ENCODE results near the gene KIAA1755.

KIAA1755 gene

GRCh38 chr20:38178581-38178980, 82.0 kb downstream of the KIAA1755 start:
- Histone ChIP-seq H3K27me3 (ENCODE audit: low read depth, low read length) (peaks cover 26% of the 10 kb centered on the region), H3K27ac (ENCODE audit: low read length) (no peak overlapping the region), H3K4me3 (ENCODE audit: low read length) (no peak overlapping the region), H3K4me1 (ENCODE audit: low read length) (peaks cover 17% of the 10 kb centered on the region), H3K36me3 (replicated peaks; ENCODE audit: low read depth, low read length) (no peaks in the 10 kb centered on the region), H3K9ac (ENCODE audit: low read length) (no peak overlapping the region), H3K9me3 (ENCODE audit: insufficient read depth, low read length) (no peaks in the 10 kb centered on the region), H3K79me2 (ENCODE audit: low read length) (no peaks in the 10 kb centered on the region), H3K4me2 (ENCODE audit: low read length) (no peak overlapping the region), H2AFZ (ENCODE audit: low read depth, low read length) (no peak overlapping the region), H4K20me1 (ENCODE audit: insufficient read depth, low read length) (no peaks in the 10 kb centered on the region)
- TF ChIP-seq EZH2phosphoT487 (IDR thresholded peaks at IDR 0.05; ENCODE audit: low read depth) (no peak), CTCF (IDR thresholded peaks at IDR 0.05; ENCODE audit: low read depth, low read length) (no peak)

- no peaks in the 10 kb centered on the region for H3K79me2 ChIP-seq (ENCODE audit: low read length)
- TF ChIP-seq EZH2phosphoT487 (IDR thresholded peaks at IDR 0.05; ENCODE audit: low read depth) (no peak), CTCF (IDR thresholded peaks at IDR 0.05; ENCODE audit: low read depth, low read length) (no peak)
- peaks cover 31% of the 10 kb centered on the region for H3K27me3 ChIP-seq (ENCODE audit: low read depth, low read length)
- no peak overlapping the region for H3K9ac ChIP-seq (ENCODE audit: low read length)
- H3K36me3 ChIP-seq (replicated peaks; ENCODE audit: low read depth, low read length), result no peaks in the 10 kb centered on the region
- no peak overlapping the region for H2AFZ ChIP-seq (ENCODE audit: low read depth, low read length)
- no peaks in the 10 kb centered on the region for H4K20me1 ChIP-seq (ENCODE audit: insufficient read depth, low read length)
- no peak overlapping the region for H3K4me3 ChIP-seq (ENCODE audit: low read length)
- H3K27ac ChIP-seq (ENCODE audit: low read length), result no peak overlapping the region
- peaks cover 17% of the 10 kb centered on the region for H3K4me1 ChIP-seq (ENCODE audit: low read length)
- H3K9me3 ChIP-seq (ENCODE audit: insufficient read depth, low read length), result no peaks in the 10 kb centered on the region
- no peak overlapping the region for H3K4me2 ChIP-seq (ENCODE audit: low read length)
These were observed 82.5 kb downstream of the KIAA1755 start for GRCh38 chr20:38178065-38178491.

- Histone ChIP-seq H3K27me3 (ENCODE audit: low read depth, low read length) (peaks cover 32% of the 10 kb centered on the region), H3K4me2 (ENCODE audit: low read length) (no peak overlapping the region), H3K79me2 (ENCODE audit: low read length) (no peaks in the 10 kb centered on the region), H3K9me3 (ENCODE audit: insufficient read depth, low read length) (no peaks in the 10 kb centered on the region), H3K4me3 (ENCODE audit: low read length) (no peak overlapping the region), H3K4me1 (ENCODE audit: low read length) (peaks cover 17% of the 10 kb centered on the region), H3K9ac (ENCODE audit: low read length) (no peak overlapping the region), H3K27ac (ENCODE audit: low read length) (no peak overlapping the region), H3K36me3 (replicated peaks; ENCODE audit: low read depth, low read length) (no peaks in the 10 kb centered on the region), H4K20me1 (ENCODE audit: insufficient read depth, low read length) (no peaks in the 10 kb centered on the region), H2AFZ (ENCODE audit: low read depth, low read length) (no peak overlapping the region)
- TF ChIP-seq EZH2phosphoT487 (IDR thresholded peaks at IDR 0.05; ENCODE audit: low read depth) (no peak), CTCF (IDR thresholded peaks at IDR 0.05; ENCODE audit: low read depth, low read length) (no peak)
These were observed 83.3 kb downstream of the KIAA1755 start for GRCh38 chr20:38177201-38177600.

GRCh38 chr20:38175304-38176180, 85.0 kb downstream of the KIAA1755 start:
- peaks cover 3% of the 10 kb centered on the region for H3K4me1 ChIP-seq (ENCODE audit: low read length)
- peak; percentile 3; the same call in 1 of the 2 replicates for TF ChIP-seq CTCF (IDR thresholded peaks at IDR 0.05; ENCODE audit: low read depth, low read length)
- no peak for TF ChIP-seq EZH2phosphoT487 (IDR thresholded peaks at IDR 0.05; ENCODE audit: low read depth)

More at GRCh38 chr20:38175304-38176180, 85.0 kb downstream of the KIAA1755 start:
- Histone ChIP-seq H2AFZ (ENCODE audit: low read depth, low read length) (no peak overlapping the region), H3K27me3 (ENCODE audit: low read depth, low read length) (peaks cover 36% of the 10 kb centered on the region), H3K4me3 (ENCODE audit: low read length) (no peak overlapping the region), H3K36me3 (replicated peaks; ENCODE audit: low read depth, low read length) (no peaks in the 10 kb centered on the region), H3K4me2 (ENCODE audit: low read length) (no peak overlapping the region), H3K9me3 (ENCODE audit: insufficient read depth, low read length) (no peaks in the 10 kb centered on the region), H3K27ac (ENCODE audit: low read length) (no peak overlapping the region), H3K79me2 (ENCODE audit: low read length) (no peaks in the 10 kb centered on the region), H4K20me1 (ENCODE audit: insufficient read depth, low read length) (no peaks in the 10 kb centered on the region), H3K9ac (ENCODE audit: low read length) (no peak overlapping the region)
